ENCODE results near the gene SPON1.

The SPON1 gene

DNA sequence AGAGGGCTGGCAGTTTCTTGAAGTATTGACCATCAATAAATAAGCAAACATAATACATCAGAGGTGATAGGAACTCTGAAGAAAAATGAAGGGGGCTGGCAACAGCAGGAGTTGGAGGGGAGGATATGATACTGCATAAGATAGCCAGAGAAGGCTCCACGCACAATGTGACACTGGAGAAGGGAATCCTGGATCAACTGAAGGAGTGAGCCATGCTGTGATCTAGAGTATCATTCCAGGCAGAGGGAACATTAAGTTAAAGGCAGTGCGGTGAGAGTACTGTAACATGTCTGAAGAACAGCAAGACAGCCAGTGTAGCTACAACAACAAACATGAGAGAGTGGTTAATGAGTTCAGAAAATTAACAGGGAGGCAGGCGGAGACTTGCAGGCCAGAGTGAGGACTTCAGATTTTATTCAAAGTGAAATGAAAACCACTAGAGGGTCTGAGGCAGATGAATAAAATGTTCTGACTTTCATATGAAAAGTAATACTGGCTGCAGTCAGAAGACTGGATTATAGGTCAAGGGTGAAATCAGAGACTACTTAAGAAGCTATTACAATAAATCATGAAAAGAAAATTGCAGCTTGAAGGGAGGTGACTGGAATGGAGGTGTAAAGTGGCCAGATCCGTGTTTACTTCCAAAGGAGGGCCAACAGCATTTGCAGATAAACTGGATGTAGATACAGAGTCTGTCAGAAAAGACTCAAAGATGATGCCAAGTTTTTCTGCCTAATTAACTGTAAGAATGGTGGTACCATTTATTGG is 347.1 kb downstream of the SPON1 start:
- H3K36me3 ChIP-seq (ENCODE audit: control insufficient read depth in 1 of 2, insufficient read depth in 2 of 2, low read depth in 1 of 2, low read length in 2 of 2): no peaks in the 10 kb centered on the region
- H3K4ac ChIP-seq (ENCODE audit: low read depth in 1 of 2, low read length in 2 of 2): no peak overlapping the region
- H3K4me2 ChIP-seq (ENCODE audit: low read length, poor library complexity, severe bottlenecking): no peak overlapping the region
- H2BK15ac ChIP-seq (ENCODE audit: low read depth, poor library complexity, severe bottlenecking): no peak overlapping the region
- no peaks in the 10 kb centered on the region for H3K27me3 ChIP-seq (ENCODE audit: control insufficient read depth in 1 of 2, insufficient read depth in 1 of 2, low read length in 2 of 2)
- no peak overlapping the region for H3K9ac ChIP-seq (ENCODE audit: low read length)
- peak overlapping the region in 1 of 2 experiments; percentile 18 for H3K18ac ChIP-seq (ENCODE audit: low read depth in 1 of 2, low read length in 2 of 2)
- H3K79me1 ChIP-seq (replicated peaks; ENCODE audit: low read length, poor library complexity, severe bottlenecking): no peaks in the 10 kb centered on the region
- no peak overlapping the region for H4K8ac ChIP-seq (ENCODE audit: low read length)
- no peak overlapping the region for H2BK5ac ChIP-seq (ENCODE audit: low read depth, low read length, poor library complexity, severe bottlenecking)
- H2AFZ ChIP-seq (ENCODE audit: low read depth, low read length): no peak overlapping the region
- WGBS: 79% methylated on average over 4 of the region's 4 CpGs
- H3K4me1 ChIP-seq (ENCODE audit: control insufficient read depth, insufficient read depth, low read depth, low read length): peaks cover 13% of the 10 kb centered on the region
- no peak overlapping the region for H4K91ac ChIP-seq (ENCODE audit: low read length)
- no peak for DNase-seq
- H3K4me3 ChIP-seq (ENCODE audit: insufficient read depth in 1 of 2, low read depth in 1 of 2, low read length in 2 of 2): no peak overlapping the region
- no peak overlapping the region for H3K14ac ChIP-seq (ENCODE audit: low read length in 2 of 2)
- H2BK12ac ChIP-seq (ENCODE audit: low read length in 2 of 2): no peak overlapping the region
- H3K27ac ChIP-seq (ENCODE audit: low read length, poor library complexity, severe bottlenecking): peak overlapping the region; percentile 66
- H3K9me3 ChIP-seq (ENCODE audit: control insufficient read depth, low read length): no peaks in the 10 kb centered on the region
- H2AK5ac ChIP-seq (ENCODE audit: low read length, severe bottlenecking): peak overlapping the region; percentile 18
- H2BK120ac ChIP-seq (ENCODE audit: low read depth, low read length): no peak overlapping the region
- H3K23ac ChIP-seq (ENCODE audit: low read length in 2 of 2): no peak overlapping the region

DNA sequence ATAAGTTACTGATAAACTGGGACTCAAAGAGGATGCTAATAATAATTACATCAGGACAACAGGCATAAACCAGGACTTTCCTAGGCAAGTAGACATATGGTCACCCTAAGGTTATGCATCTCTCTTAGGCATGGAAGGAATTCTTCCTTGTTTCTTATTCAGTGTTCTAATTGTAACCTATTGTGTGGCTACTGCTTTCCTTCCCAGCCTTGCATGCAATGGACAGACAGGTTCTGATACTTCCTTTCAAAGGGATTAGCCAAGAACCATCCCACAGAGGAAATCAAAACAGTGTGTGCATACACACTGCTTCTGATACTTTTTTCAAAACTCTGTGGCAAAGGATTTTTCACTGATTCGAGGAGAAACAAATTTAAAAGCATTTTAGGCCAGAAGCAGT is 348.2 kb downstream of the SPON1 start:
- Histone ChIP-seq H3K4me3 (ENCODE audit: insufficient read depth in 1 of 2, low read depth in 1 of 2, low read length in 2 of 2) (no peak overlapping the region), H3K23ac (ENCODE audit: low read length in 2 of 2) (no peak overlapping the region), H3K4ac (ENCODE audit: low read depth in 1 of 2, low read length in 2 of 2) (no peak overlapping the region), H3K18ac (ENCODE audit: low read depth in 1 of 2, low read length in 2 of 2) (no peak overlapping the region), H3K4me1 (ENCODE audit: control insufficient read depth, insufficient read depth, low read depth, low read length) (peaks cover 14% of the 10 kb centered on the region), H3K27ac (ENCODE audit: low read length, poor library complexity, severe bottlenecking) (peak overlapping the region; percentile 55), H2AK5ac (ENCODE audit: low read length, severe bottlenecking) (no peak overlapping the region), H3K9me3 (ENCODE audit: control insufficient read depth, low read length) (no peaks in the 10 kb centered on the region), H3K27me3 (ENCODE audit: control insufficient read depth in 1 of 2, insufficient read depth in 1 of 2, low read length in 2 of 2) (no peaks in the 10 kb centered on the region), H3K79me1 (replicated peaks; ENCODE audit: low read length, poor library complexity, severe bottlenecking) (no peaks in the 10 kb centered on the region), H4K8ac (ENCODE audit: low read length) (no peak overlapping the region), H2AFZ (ENCODE audit: low read depth, low read length) (no peak overlapping the region), H2BK5ac (ENCODE audit: low read depth, low read length, poor library complexity, severe bottlenecking) (no peak overlapping the region), H4K91ac (ENCODE audit: low read length) (no peak overlapping the region), H3K36me3 (ENCODE audit: control insufficient read depth in 1 of 2, insufficient read depth in 2 of 2, low read depth in 1 of 2, low read length in 2 of 2) (no peaks in the 10 kb centered on the region), H2BK12ac (ENCODE audit: low read length in 2 of 2) (no peak overlapping the region), H2BK120ac (ENCODE audit: low read depth, low read length) (no peak overlapping the region), H2BK15ac (ENCODE audit: low read depth, poor library complexity, severe bottlenecking) (no peak overlapping the region), H3K14ac (ENCODE audit: low read length in 2 of 2) (no peak overlapping the region), H3K9ac (ENCODE audit: low read length) (no peak overlapping the region), H3K4me2 (ENCODE audit: low read length, poor library complexity, severe bottlenecking) (no peak overlapping the region)
- peak; percentile 47 for DNase-seq
- WGBS: 80% methylated on average over 1 of the region's 1 CpG

DNA sequence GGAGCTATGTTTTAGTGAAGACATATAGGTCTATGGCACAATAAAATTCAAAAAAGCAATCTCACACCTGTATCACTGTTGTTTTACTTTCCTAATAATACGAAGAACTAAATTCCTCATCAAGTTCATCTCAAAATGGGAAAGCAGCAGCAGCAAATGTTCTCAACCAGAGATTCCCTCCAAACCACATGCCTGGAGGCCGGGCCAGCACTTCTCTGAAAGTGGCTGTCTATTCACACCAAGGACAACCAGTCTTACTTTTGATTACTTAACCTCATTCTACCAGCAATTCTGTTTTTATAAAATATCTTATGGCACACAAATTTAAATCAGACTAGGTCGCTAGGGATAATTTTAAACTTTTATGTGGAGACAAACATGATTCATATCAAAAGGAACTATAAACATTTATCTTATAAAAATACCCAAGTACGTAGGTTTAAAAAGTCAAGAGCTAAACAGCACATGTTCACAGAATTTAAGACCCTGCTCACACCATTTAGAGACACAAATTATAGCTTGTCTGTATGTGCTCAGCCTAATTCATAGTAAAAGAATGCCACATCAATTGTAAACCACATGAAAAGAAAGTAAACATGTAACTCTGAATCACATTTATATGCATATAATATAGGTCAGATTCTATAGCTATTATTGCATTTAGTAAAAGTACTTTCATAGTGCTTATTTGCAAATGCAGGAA is 350.4 kb downstream of the SPON1 start:
- H4K91ac ChIP-seq (ENCODE audit: low read length): no peak overlapping the region
- no peak overlapping the region for H2BK15ac ChIP-seq (ENCODE audit: low read depth, poor library complexity, severe bottlenecking)
- H3K27me3 ChIP-seq (ENCODE audit: control insufficient read depth in 1 of 2, insufficient read depth in 1 of 2, low read length in 2 of 2): no peaks in the 10 kb centered on the region
- no peak overlapping the region for H3K18ac ChIP-seq (ENCODE audit: low read depth in 1 of 2, low read length in 2 of 2)
- no peak overlapping the region for H3K4me3 ChIP-seq (ENCODE audit: insufficient read depth in 1 of 2, low read depth in 1 of 2, low read length in 2 of 2)
- H3K27ac ChIP-seq (ENCODE audit: low read length, poor library complexity, severe bottlenecking): no peak overlapping the region
- H3K4me1 ChIP-seq (ENCODE audit: control insufficient read depth, insufficient read depth, low read depth, low read length): peaks cover 12% of the 10 kb centered on the region
- H4K8ac ChIP-seq (ENCODE audit: low read length): no peak overlapping the region
- no peak overlapping the region for H2BK5ac ChIP-seq (ENCODE audit: low read depth, low read length, poor library complexity, severe bottlenecking)
- H3K23ac ChIP-seq (ENCODE audit: low read length in 2 of 2): no peak overlapping the region
- H2BK12ac ChIP-seq (ENCODE audit: low read length in 2 of 2): no peak overlapping the region
- H2AK5ac ChIP-seq (ENCODE audit: low read length, severe bottlenecking): no peak overlapping the region
- H3K79me1 ChIP-seq (replicated peaks; ENCODE audit: low read length, poor library complexity, severe bottlenecking): no peaks in the 10 kb centered on the region
- no peak overlapping the region for H3K14ac ChIP-seq (ENCODE audit: low read length in 2 of 2)
- no peak overlapping the region for H2BK120ac ChIP-seq (ENCODE audit: low read depth, low read length)
- no peak overlapping the region for H3K4me2 ChIP-seq (ENCODE audit: low read length, poor library complexity, severe bottlenecking)
- 66% methylated on average over 3 of the region's 4 CpGs for WGBS
- no peaks in the 10 kb centered on the region for H3K36me3 ChIP-seq (ENCODE audit: control insufficient read depth in 1 of 2, insufficient read depth in 2 of 2, low read depth in 1 of 2, low read length in 2 of 2)
- H3K9ac ChIP-seq (ENCODE audit: low read length): no peak overlapping the region
- no peak overlapping the region for H2AFZ ChIP-seq (ENCODE audit: low read depth, low read length)
- no peaks in the 10 kb centered on the region for H3K9me3 ChIP-seq (ENCODE audit: control insufficient read depth, low read length)
- no peak for DNase-seq
- no peak overlapping the region for H3K4ac ChIP-seq (ENCODE audit: low read depth in 1 of 2, low read length in 2 of 2)

DNA sequence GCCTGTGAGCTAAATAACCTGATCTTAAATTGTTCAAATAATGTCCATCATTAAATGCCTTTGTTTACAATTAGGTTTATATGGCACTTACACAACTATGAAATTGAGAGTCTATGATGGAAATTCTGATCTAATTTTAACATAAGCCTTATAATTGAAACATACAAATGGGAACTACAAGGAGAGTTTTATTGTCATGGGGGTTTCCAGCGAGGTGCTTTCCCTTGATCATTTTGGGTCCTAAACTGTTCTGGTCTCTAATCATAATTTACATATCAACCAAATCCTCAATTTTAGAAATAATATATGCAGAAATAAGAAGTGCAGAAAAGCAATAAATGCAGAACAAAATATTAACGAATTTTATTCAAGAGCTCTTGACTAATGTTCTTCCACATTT is 351.6 kb downstream of the SPON1 start:
- no peak for DNase-seq
- H3K23ac ChIP-seq (ENCODE audit: low read length in 2 of 2): no peak overlapping the region
- no peak overlapping the region for H3K9ac ChIP-seq (ENCODE audit: low read length)
- peaks cover 18% of the 10 kb centered on the region for H3K4me1 ChIP-seq (ENCODE audit: control insufficient read depth, insufficient read depth, low read depth, low read length)
- no peak overlapping the region for H2BK5ac ChIP-seq (ENCODE audit: low read depth, low read length, poor library complexity, severe bottlenecking)
- no peak overlapping the region for H3K4ac ChIP-seq (ENCODE audit: low read depth in 1 of 2, low read length in 2 of 2)
- H3K4me3 ChIP-seq (ENCODE audit: insufficient read depth in 1 of 2, low read depth in 1 of 2, low read length in 2 of 2): no peak overlapping the region
- no peak overlapping the region for H2BK12ac ChIP-seq (ENCODE audit: low read length in 2 of 2)
- no peak overlapping the region for H3K14ac ChIP-seq (ENCODE audit: low read length in 2 of 2)
- no CpG with 5 or more reads among the region's 2 CpGs for WGBS
- no peak overlapping the region for H2AFZ ChIP-seq (ENCODE audit: low read depth, low read length)
- H4K8ac ChIP-seq (ENCODE audit: low read length): no peak overlapping the region
- H4K91ac ChIP-seq (ENCODE audit: low read length): no peak overlapping the region
- no peaks in the 10 kb centered on the region for H3K9me3 ChIP-seq (ENCODE audit: control insufficient read depth, low read length)
- no peak overlapping the region for H3K27ac ChIP-seq (ENCODE audit: low read length, poor library complexity, severe bottlenecking)
- H2BK120ac ChIP-seq (ENCODE audit: low read depth, low read length): no peak overlapping the region
- no peak overlapping the region for H2AK5ac ChIP-seq (ENCODE audit: low read length, severe bottlenecking)
- no peaks in the 10 kb centered on the region for H3K27me3 ChIP-seq (ENCODE audit: control insufficient read depth in 1 of 2, insufficient read depth in 1 of 2, low read length in 2 of 2)
- no peak overlapping the region for H3K18ac ChIP-seq (ENCODE audit: low read depth in 1 of 2, low read length in 2 of 2)
- H2BK15ac ChIP-seq (ENCODE audit: low read depth, poor library complexity, severe bottlenecking): no peak overlapping the region
- no peaks in the 10 kb centered on the region for H3K36me3 ChIP-seq (ENCODE audit: control insufficient read depth in 1 of 2, insufficient read depth in 2 of 2, low read depth in 1 of 2, low read length in 2 of 2)
- H3K79me1 ChIP-seq (replicated peaks; ENCODE audit: low read length, poor library complexity, severe bottlenecking): no peaks in the 10 kb centered on the region
- H3K4me2 ChIP-seq (ENCODE audit: low read length, poor library complexity, severe bottlenecking): no peak overlapping the region
